Upper lobe of left lung (tissue), 6 donors: ENCODE data around the gene BRWD1. TPM values are rescaled to one million over a fixed set of nuclear protein-coding genes. Genes with fewer than 3 reads are reported as not detected.
"Not testable (repeated sequence)": the region's sequence is repeated elsewhere in the genome, so short reads cannot be mapped to it uniquely, and the experiment has no call there.

ENCODE experiments used
- ATAC-seq, 2 donors: fragments of 200-7000 bp; cut with Tn5 transposase; one replicate each; pipeline ENCODE4 v1.9.1; 2022; ENCODE audit warnings: mild to moderate bottlenecking in 2 of 2, moderate library complexity in 2 of 2; ENCODE audit not compliant: low FRiP score in 2 of 2
- DNase-seq, 2 donors: peaks; one replicate each; pipeline ENCODE4 v3.0.0-alpha.2; 2019 to 2020
- H3K27ac ChIP-seq, 4 donors: fragments of 200-600 bp; sonication (generic); one replicate each; pipeline ENCODE4 v1.5.1; 2016 to 2019
- H3K27me3 ChIP-seq, 4 donors: fragments of 200-600 bp; sonication (generic); one replicate each; pipeline ENCODE4 v1.5.1; 2017 to 2019
- H3K36me3 ChIP-seq, 4 donors: fragments of 200-600 bp; sonication (generic); one replicate each; pipeline ENCODE4 v1.5.1; 2016 to 2019
- H3K4me1 ChIP-seq, 4 donors: fragments of 200-600 bp; sonication (generic); one replicate each; pipeline ENCODE4 v1.5.1; 2018 to 2019
- H3K4me3 ChIP-seq, 4 donors: fragments of 200-600 bp; sonication (generic); one replicate each; pipeline ENCODE4 v1.5.1; 2017 to 2019; ENCODE audit warnings: mild to moderate bottlenecking in 2 of 4, moderate library complexity in 1 of 4
- H3K9me3 ChIP-seq, 4 donors: fragments of 200-600 bp; sonication (generic); one replicate each; pipeline ENCODE4 v1.5.1; 2018 to 2019
- CTCF ChIP-seq, 6 experiments: fragments of 450-650 bp in 4 of 6; fragments of 200-600 bp in 2 of 6; sonication (generic) in 2 of 6; IDR thresholded peaks; one replicate each; pipeline ENCODE4 v1.5.1; 2016 to 2019; ENCODE audit warnings: antibody characterized with exemption in 6 of 6
- EP300 ChIP-seq, 4 donors: sonication (generic); formaldehyde crosslinking; IDR thresholded peaks; one replicate each; pipeline ENCODE4 v1.5.1; 2017; ENCODE audit warnings: antibody characterized with exemption in 4 of 4, control low read depth in 2 of 4
- POLR2A ChIP-seq, 4 donors: fragments of 450-650 bp; IDR thresholded peaks; one replicate each; pipeline ENCODE4 v1.5.1; 2016 to 2017; ENCODE audit warnings: antibody characterized with exemption in 4 of 4, mild to moderate bottlenecking in 2 of 4
- POLR2AphosphoS5 ChIP-seq, 2 donors: sonication (generic); formaldehyde crosslinking; IDR thresholded peaks; one replicate each; pipeline ENCODE4 v1.5.1; 2017; ENCODE audit warnings: antibody characterized with exemption in 2 of 2
- WGBS, 2 donors: methylation state at CpG; one replicate each; pipeline ENCODE4 v1.1.5; 2017 to 2018; 5-methylcytosine and 5-hydroxymethylcytosine counted together
- total RNA-seq, 6 donors: library from RNA; depleted of rRNA in 4 of 6; stranded (reverse); fragments of >200 nt in 4 of 6; gene quantifications; one replicate each; pipeline versions ENCODE4 v1.1.0 to v1.2.1, GENCODE V29; 2016 to 2021
- donor health status: DM: no; HTN: no; CAD: no; lungs with moderate emphysema.
- donor health status: DM: no; HTN: yes; CAD: no; lungs with severe emphysema.

BRWD1 gene
- total RNA-seq, 6 donors from 2014 or later = 23.4 to 144 (median 42.0) TPM

- Histone ChIP-seq H3K4me3 (no peak overlapping the region), H3K4me1 (no peaks in the 10 kb centered on the region), H3K36me3 (no peaks in the 10 kb centered on the region), H3K27me3 (no peaks in the 10 kb centered on the region), H3K27ac (peak overlapping the region in 1 of 4 donors; percentile 54), H3K9me3 (peaks cover 3 to 15% (median 11%) of the 10 kb centered on the region in 4 donors)
- ATAC-seq = no peak
- DNase-seq = no peak
- WGBS, 2 donors = 27 to 31% methylated on average over 3 of the region's 3 CpGs
- TF ChIP-seq CTCF (IDR thresholded peaks at IDR 0.05) (no peak), POLR2A (IDR thresholded peaks at IDR 0.05) (no peak), EP300 (IDR thresholded peaks at IDR 0.05) (no peak), POLR2AphosphoS5 (IDR thresholded peaks at IDR 0.05) (no peak)
Measured at GRCh38 chr21:39161064-39161463, 152.4 kb downstream of the BRWD1 start.

- H3K9me3 ChIP-seq = peaks cover 3 to 7% (median 4%) of the 10 kb centered on the region in 4 donors
- TF ChIP-seq POLR2A (IDR thresholded peaks at IDR 0.05) = no peak
- no peak overlapping the region for H3K4me3 ChIP-seq
- H3K4me1 ChIP-seq = no peaks in the 10 kb centered on the region
- ATAC-seq = no peak
- DNase-seq = peak in 1 of 2 donors; percentile 53
- 82 to 84% methylated on average over 4 to 7 of the region's 7 CpGs for WGBS, 2 donors
- no peaks in the 10 kb centered on the region for H3K27me3 ChIP-seq
- H3K27ac ChIP-seq = no peak overlapping the region
- no peaks in the 10 kb centered on the region for H3K36me3 ChIP-seq
Measured at GRCh38 chr21:39159342-39160063, 153.9 kb downstream of the BRWD1 start.

GRCh38 chr21:39157241-39157640, 156.2 kb downstream of the BRWD1 start:
- not testable (repeated sequence) for ATAC-seq, H3K4me3 ChIP-seq, H3K4me1 ChIP-seq, H3K27me3 ChIP-seq, H3K27ac ChIP-seq, H3K9me3 ChIP-seq, H3K36me3 ChIP-seq
- 98% methylated on average over 12 of the region's 34 CpGs; no CpG with 5 or more reads in 1 of the 2 donors for WGBS, 2 donors
- peak in 1 of 2 donors; percentile 67 for DNase-seq

GRCh38 chr21:39156024-39156423, 157.4 kb downstream of the BRWD1 start:
- no peak for TF ChIP-seq POLR2A (IDR thresholded peaks at IDR 0.05)
- no peak for TF ChIP-seq POLR2AphosphoS5 (IDR thresholded peaks at IDR 0.05)
- no peak for TF ChIP-seq CTCF (IDR thresholded peaks at IDR 0.05)
- no peak for TF ChIP-seq EP300 (IDR thresholded peaks at IDR 0.05)

GRCh38 chr21:39155578-39155977, 157.9 kb downstream of the BRWD1 start:
- H3K27me3 ChIP-seq = no peaks in the 10 kb centered on the region
- 91 to 93% methylated on average over 2 of the region's 2 CpGs for WGBS, 2 donors
- ATAC-seq (no peak), DNase-seq (no peak)
- H3K9me3 ChIP-seq = no peaks in the 10 kb centered on the region
- H3K4me1 ChIP-seq = no peaks in the 10 kb centered on the region
- no peak overlapping the region for H3K27ac ChIP-seq
- no peaks in the 10 kb centered on the region for H3K36me3 ChIP-seq
- TF ChIP-seq CTCF (IDR thresholded peaks at IDR 0.05) (no peak), EP300 (IDR thresholded peaks at IDR 0.05) (no peak), POLR2A (IDR thresholded peaks at IDR 0.05) (no peak)
- H3K4me3 ChIP-seq = no peak overlapping the region

More at GRCh38 chr21:39156024-39156423, 157.4 kb downstream of the BRWD1 start:
- Histone ChIP-seq H3K27me3 (no peaks in the 10 kb centered on the region), H3K27ac (no peak overlapping the region), H3K9me3 (no peaks in the 10 kb centered on the region), H3K4me3 (no peak overlapping the region), H3K4me1 (no peaks in the 10 kb centered on the region), H3K36me3 (no peaks in the 10 kb centered on the region)
- no peak for DNase-seq
- no peak for ATAC-seq
- WGBS, 2 donors = 88 to 92% methylated on average over 7 of the region's 7 CpGs

GRCh38 chr21:39153842-39154241, 159.6 kb downstream of the BRWD1 start:
- WGBS, 2 donors = 92 to 94% methylated on average over 2 of the region's 2 CpGs
- DNase-seq (no peak), ATAC-seq (no peak)
- Histone ChIP-seq H3K36me3 (no peaks in the 10 kb centered on the region), H3K9me3 (no peaks in the 10 kb centered on the region), H3K4me3 (no peak overlapping the region), H3K27ac (no peak overlapping the region), H3K4me1 (no peaks in the 10 kb centered on the region), H3K27me3 (no peaks in the 10 kb centered on the region)
- no peak for TF ChIP-seq EP300 (IDR thresholded peaks at IDR 0.05)
- no peak for TF ChIP-seq CTCF (IDR thresholded peaks at IDR 0.05)
- TF ChIP-seq POLR2A (IDR thresholded peaks at IDR 0.05) = no peak
- no peak for TF ChIP-seq POLR2AphosphoS5 (IDR thresholded peaks at IDR 0.05)
